Stimulated activated naive CD4-positive, alpha-beta T cell (primary cell): ENCODE measurements around the gene SLC30A3.
A peak's percentile ranks its signal among the peaks of the same experiment; 100 is the strongest.
"Not testable (repeated sequence)": the region's sequence is repeated elsewhere in the genome, so short reads cannot be mapped to it uniquely, and the experiment has no call there.

Source experiments
- DNase-seq, 6 experiments: peaks; one replicate each; lab custom pipeline; 2025; lab: John Stamatoyannopoulos, UW

The SLC30A3 gene

GRCh38 chr2:27284996-27285395, 22.1 kb upstream of the SLC30A3 start:
- DNase-seq = no peak

- no peak for DNase-seq
Measured at GRCh38 chr2:27282892-27283291, 20.0 kb upstream of the SLC30A3 start.

GRCh38 chr2:27281855-27282559, 19.2 kb upstream of the SLC30A3 start, which contains the start of gene TRIM54:
Gene TRIM54 (plus strand): TSS chr2:27282429. CDS start chr2:27282732, 303 bp downstream.
- DNase-seq = no peak

- DNase-seq = no peak
Measured at GRCh38 chr2:27281442-27281841, 18.6 kb upstream of the SLC30A3 start.

- no peak for DNase-seq
Measured at GRCh38 chr2:27280826-27281225, 18.0 kb upstream of the SLC30A3 start.

- DNase-seq = no peak
Measured at GRCh38 chr2:27278010-27278409, 15.2 kb upstream of the SLC30A3 start.

GRCh38 chr2:27275211-27276150, 12.6 kb upstream of the SLC30A3 start, which contains the start of gene DNAJC5G:
Gene DNAJC5G (plus strand): TSS chr2:27275433. CDS start chr2:27276729, 1,296 bp downstream.
- no peak for DNase-seq

- DNase-seq = not testable (repeated sequence)
Measured at GRCh38 chr2:27272537-27273522, 10.0 kb upstream of the SLC30A3 start.

- DNase-seq = no peak
Measured at GRCh38 chr2:27271631-27272340, 8.9 kb upstream of the SLC30A3 start.

GRCh38 chr2:27270670-27271069, 7.8 kb upstream of the SLC30A3 start:
- no peak for DNase-seq

- no peak for DNase-seq
Measured at GRCh38 chr2:27270131-27270530, 7.3 kb upstream of the SLC30A3 start.

GRCh38 chr2:27268296-27268695, 5.4 kb upstream of the SLC30A3 start:
- DNase-seq = not testable (repeated sequence)

GRCh38 chr2:27265536-27265870, 2.7 kb upstream of the SLC30A3 start:
- DNase-seq = no peak

GRCh38 chr2:27264753-27265535, 2.1 kb upstream of the SLC30A3 start:
- DNase-seq = peak in 5 of 6 experiments; percentile 40 to 65 (median 49)

- DNase-seq = peak in 2 of 6 experiments; percentile 27 to 37
Measured at GRCh38 chr2:27264253-27264752, 1.5 kb upstream of the SLC30A3 start.

- DNase-seq = peak in 3 of 6 experiments; percentile 27 to 37 (median 31)
Measured at GRCh38 chr2:27263287-27264252, 723 bp upstream of the SLC30A3 start.

GRCh38 chr2:27261926-27262298, 935 bp downstream of the SLC30A3 start:
- no peak for DNase-seq

- DNase-seq = no peak
Measured at GRCh38 chr2:27261241-27261925, 1.5 kb downstream of the SLC30A3 start.
